ENCODE data around the gene CEP83.
A peak's percentile ranks its signal among the peaks of the same experiment; 100 is the strongest.
"Not testable (repeated sequence)": the region's sequence is repeated elsewhere in the genome, so short reads cannot be mapped to it uniquely, and the experiment has no call there.

Gene CEP83

GRCh38 chr12:94433744-94434143 lies 25.9 kb downstream of the CEP83 start:
- TF ChIP-seq, protein P1, sequence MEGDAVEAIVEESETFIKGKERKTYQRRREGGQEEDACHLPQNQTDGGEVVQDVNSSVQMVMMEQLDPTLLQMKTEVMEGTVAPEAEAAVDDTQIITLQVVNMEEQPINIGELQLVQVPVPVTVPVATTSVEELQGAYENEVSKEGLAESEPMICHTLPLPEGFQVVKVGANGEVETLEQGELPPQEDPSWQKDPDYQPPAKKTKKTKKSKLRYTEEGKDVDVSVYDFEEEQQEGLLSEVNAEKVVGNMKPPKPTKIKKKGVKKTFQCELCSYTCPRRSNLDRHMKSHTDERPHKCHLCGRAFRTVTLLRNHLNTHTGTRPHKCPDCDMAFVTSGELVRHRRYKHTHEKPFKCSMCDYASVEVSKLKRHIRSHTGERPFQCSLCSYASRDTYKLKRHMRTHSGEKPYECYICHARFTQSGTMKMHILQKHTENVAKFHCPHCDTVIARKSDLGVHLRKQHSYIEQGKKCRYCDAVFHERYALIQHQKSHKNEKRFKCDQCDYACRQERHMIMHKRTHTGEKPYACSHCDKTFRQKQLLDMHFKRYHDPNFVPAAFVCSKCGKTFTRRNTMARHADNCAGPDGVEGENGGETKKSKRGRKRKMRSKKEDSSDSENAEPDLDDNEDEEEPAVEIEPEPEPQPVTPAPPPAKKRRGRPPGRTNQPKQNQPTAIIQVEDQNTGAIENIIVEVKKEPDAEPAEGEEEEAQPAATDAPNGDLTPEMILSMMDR (conservative IDR thresholded peaks at IDR 0.05), result no peak
- H3K27ac ChIP-seq, result peak overlapping the region; percentile 47

DNA sequence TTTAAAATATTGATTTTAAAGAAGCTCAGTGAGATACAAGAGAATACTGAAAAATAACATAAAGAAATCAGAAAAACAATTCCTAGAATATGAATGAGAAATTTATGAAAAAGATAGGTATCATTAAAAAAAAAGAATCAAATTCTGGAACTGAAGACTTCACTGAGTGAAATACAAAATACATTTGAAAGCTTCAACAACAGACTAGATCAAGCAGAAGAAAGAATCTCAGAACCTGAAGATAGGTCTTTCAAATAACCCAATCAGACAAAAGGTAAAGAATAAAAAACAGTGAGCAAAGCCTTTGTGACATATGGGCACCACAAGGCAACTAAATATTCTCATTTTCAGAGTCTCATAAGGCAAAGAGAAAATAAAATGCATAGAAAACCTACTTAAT lies 29.4 kb downstream of the CEP83 start:
- no peak overlapping the region for H3K27ac ChIP-seq
- TF ChIP-seq, protein P1 (conservative IDR thresholded peaks at IDR 0.05), result no peak

GRCh38 chr12:94429633-94430032 lies 30.0 kb downstream of the CEP83 start:
- TF ChIP-seq, protein P1 (conservative IDR thresholded peaks at IDR 0.05), result no peak
- no peak overlapping the region for H3K27ac ChIP-seq

DNA sequence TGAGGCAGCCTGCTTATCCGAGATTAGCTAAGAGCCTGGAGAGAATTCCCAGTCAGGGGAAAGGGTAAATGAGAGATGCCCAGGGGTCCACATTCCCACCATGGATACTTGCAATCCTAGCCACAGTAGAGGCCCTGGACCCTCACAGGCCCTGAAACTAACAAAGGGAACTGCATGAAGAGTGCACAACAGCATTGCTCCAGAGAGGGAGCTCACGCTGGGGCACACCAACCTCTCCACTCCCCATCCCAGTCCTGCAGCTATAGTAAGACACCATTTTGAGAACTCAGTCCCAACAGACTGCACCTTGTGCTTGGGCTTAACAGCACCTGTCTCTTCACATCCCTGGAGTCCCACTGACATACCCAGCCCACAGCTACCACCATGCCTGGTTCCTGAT lies 30.5 kb downstream of the CEP83 start:
- TF ChIP-seq, protein P1 (conservative IDR thresholded peaks at IDR 0.05), result no peak
- no peak overlapping the region for H3K27ac ChIP-seq

DNA sequence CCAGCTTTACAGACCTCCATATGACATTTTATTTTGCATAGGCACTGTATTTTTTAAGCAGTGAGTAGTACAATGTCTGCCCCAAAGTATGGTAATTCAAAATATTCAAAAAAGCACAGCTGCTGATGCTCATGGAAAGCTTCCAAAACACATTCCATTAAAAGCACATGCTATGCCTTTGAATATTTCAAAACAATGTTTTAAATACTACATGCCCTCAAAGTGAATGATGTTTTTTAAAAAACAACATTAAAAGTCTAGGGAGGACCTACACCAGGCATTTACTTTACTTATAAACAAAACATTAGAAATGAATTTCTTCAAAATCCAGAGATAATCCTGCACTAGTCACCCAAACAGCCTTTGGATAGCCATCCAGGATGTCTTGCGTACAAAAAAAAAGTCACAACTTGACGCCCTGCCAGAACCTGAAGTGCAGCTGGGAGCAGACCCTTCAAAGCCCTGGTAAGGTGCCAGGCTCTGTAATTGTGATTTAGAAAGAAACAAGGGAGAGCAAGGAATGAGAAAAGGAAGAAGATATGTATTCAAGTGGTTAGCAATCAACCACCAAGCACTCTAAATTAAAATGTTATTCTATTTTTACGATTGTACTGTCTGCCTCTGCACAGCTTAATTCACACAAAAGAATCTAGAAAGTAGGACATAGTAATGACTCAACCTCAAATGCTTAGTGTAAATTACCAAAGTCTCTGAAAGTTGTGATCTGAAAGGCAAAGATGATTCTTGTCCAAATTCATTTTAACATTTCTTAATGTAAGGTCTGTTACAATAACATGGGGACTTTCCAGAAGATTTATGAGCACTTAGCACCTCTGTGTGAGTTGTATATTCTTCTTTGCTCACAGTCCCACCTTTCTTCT lies 31.9 kb downstream of the CEP83 start:
- TF ChIP-seq, protein P1 (conservative IDR thresholded peaks at IDR 0.05), result no peak
- 0 out of 2 replicates have a peak overlapping the region, but pooled peaks have one; percentile 6 for H3K27ac ChIP-seq

DNA sequence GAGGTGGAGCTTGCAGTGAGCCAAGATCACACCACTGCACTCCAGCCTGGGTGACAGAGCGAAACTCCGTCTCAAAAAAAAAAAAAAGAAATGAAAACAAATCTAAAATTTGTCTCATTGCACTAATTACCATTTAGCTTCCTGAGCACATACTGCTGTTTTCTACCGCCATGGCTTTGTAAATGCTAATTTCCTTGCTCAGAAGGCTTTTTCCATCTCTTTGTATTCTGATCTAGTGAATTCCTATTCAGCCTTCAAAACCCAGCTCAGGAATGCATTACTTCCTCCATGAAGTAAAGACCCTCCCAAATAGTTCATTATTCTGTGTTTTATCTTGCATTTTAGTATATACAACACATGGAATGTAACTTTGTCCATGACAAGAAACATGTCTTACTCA lies 33.6 kb downstream of the CEP83 start:
- TF ChIP-seq, protein P1 (conservative IDR thresholded peaks at IDR 0.05), result no peak
- H3K27ac ChIP-seq, result no peak overlapping the region

GRCh38 chr12:94424830-94425229 lies 34.8 kb downstream of the CEP83 start:
- H3K27ac ChIP-seq, result not testable (repeated sequence)
